Muscle layer of duodenum (tissue), 2 donors: ENCODE data around the gene CA5A.

Experiments
- H3K27ac ChIP-seq: one replicate; pipeline ENCODE4 v1.7.0; 2013; ENCODE audit warnings: mild to moderate bottlenecking, low read length
- H3K27me3 ChIP-seq: one replicate; pipeline ENCODE4 v1.7.0; 2013; ENCODE audit warnings: low read depth, mild to moderate bottlenecking, control low read depth, low read length
- H3K36me3 ChIP-seq, 2 donors: one replicate each; pipeline ENCODE4 v1.7.0; 2013; ENCODE audit warnings: low read length in 2 of 2, control low read depth in 1 of 2, mild to moderate bottlenecking in 1 of 2; ENCODE audit not compliant: insufficient read depth in 2 of 2, control insufficient read depth in 1 of 2
- H3K4me1 ChIP-seq, 2 donors: one replicate each; pipeline ENCODE4 v1.7.0; 2013; ENCODE audit warnings: low read length in 2 of 2, mild to moderate bottlenecking in 2 of 2, control low read depth in 1 of 2, moderate library complexity in 1 of 2; ENCODE audit not compliant: insufficient read depth in 2 of 2, control insufficient read depth in 1 of 2
- H3K4me3 ChIP-seq, 2 donors: one replicate each; pipeline ENCODE4 v1.7.0; 2013; ENCODE audit warnings: low read length in 2 of 2, low read depth in 1 of 2, mild to moderate bottlenecking in 1 of 2
- H3K9me3 ChIP-seq, 2 donors: one replicate each; pipeline ENCODE4 v1.7.0; 2013; ENCODE audit warnings: low read length in 2 of 2, control low read depth in 1 of 2, mild to moderate bottlenecking in 1 of 2; ENCODE audit not compliant: control insufficient read depth in 1 of 2
- donor health status: healthy.

The CA5A gene

DNA sequence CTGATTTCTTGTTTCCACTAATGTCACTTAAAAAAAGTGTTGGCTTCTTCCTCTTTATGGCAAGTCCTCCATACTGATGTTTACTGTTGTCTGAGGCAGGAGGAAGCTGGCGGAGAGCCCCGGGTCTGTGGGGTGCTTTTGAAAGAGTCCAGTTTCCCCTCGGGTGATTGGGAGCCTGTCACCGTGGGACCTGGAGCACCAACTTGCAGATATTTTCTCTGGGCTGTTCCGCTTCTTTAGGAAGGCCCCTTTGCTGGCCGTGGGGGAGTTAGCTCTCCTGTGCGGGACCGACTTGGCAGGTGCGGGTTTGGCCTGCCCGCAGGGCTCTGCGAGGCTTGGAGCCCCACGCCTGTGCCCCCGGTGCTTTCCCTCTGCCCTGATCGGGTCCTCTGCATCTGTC, 18.0 kb upstream of the CA5A start:
- H3K4me3 ChIP-seq, result no peak overlapping the region
- H3K4me1 ChIP-seq, result peaks cover 28 to 40% of the 10 kb centered on the region in 2 donors
- H3K27ac ChIP-seq, result peak overlapping the region; percentile 74

GRCh38 chr16:87953308-87954215, 17.2 kb upstream of the CA5A start:
- no peaks in the 10 kb centered on the region for H3K9me3 ChIP-seq
- H3K4me1 ChIP-seq, result peaks cover 28 to 40% of the 10 kb centered on the region in 2 donors
- H3K4me3 ChIP-seq, result peak overlapping the region in 1 of 2 donors; percentile 2
- no peaks in the 10 kb centered on the region for H3K27me3 ChIP-seq
- peak overlapping the region; percentile 74 for H3K27ac ChIP-seq
- peaks cover 3 to 4% of the 10 kb centered on the region in 2 donors for H3K36me3 ChIP-seq

More for the DNA sequence above, 18.0 kb upstream of the CA5A start:
- H3K27me3 ChIP-seq, result no peaks in the 10 kb centered on the region
- no peaks in the 10 kb centered on the region for H3K9me3 ChIP-seq
- H3K36me3 ChIP-seq, result peaks cover 3 to 4% of the 10 kb centered on the region in 2 donors

GRCh38 chr16:87952751-87953150, 16.4 kb upstream of the CA5A start:
- Histone ChIP-seq H3K4me1 (peaks cover 28 to 40% of the 10 kb centered on the region in 2 donors), H3K4me3 (peak overlapping the region; percentile 78 to 82)

GRCh38 chr16:87951552-87952538, 15.5 kb upstream of the CA5A start:
- Histone ChIP-seq H3K4me3 (peak overlapping the region; percentile 78 to 82), H3K27ac (peak overlapping the region; percentile 93), H3K27me3 (no peaks in the 10 kb centered on the region), H3K36me3 (peaks cover 3 to 4% of the 10 kb centered on the region in 2 donors), H3K9me3 (no peaks in the 10 kb centered on the region), H3K4me1 (peaks cover 28 to 37% of the 10 kb centered on the region in 2 donors)

More at GRCh38 chr16:87952751-87953150, 16.4 kb upstream of the CA5A start:
- Histone ChIP-seq H3K27ac (no peak overlapping the region), H3K27me3 (no peaks in the 10 kb centered on the region), H3K9me3 (no peaks in the 10 kb centered on the region), H3K36me3 (peaks cover 3 to 4% of the 10 kb centered on the region in 2 donors)

DNA sequence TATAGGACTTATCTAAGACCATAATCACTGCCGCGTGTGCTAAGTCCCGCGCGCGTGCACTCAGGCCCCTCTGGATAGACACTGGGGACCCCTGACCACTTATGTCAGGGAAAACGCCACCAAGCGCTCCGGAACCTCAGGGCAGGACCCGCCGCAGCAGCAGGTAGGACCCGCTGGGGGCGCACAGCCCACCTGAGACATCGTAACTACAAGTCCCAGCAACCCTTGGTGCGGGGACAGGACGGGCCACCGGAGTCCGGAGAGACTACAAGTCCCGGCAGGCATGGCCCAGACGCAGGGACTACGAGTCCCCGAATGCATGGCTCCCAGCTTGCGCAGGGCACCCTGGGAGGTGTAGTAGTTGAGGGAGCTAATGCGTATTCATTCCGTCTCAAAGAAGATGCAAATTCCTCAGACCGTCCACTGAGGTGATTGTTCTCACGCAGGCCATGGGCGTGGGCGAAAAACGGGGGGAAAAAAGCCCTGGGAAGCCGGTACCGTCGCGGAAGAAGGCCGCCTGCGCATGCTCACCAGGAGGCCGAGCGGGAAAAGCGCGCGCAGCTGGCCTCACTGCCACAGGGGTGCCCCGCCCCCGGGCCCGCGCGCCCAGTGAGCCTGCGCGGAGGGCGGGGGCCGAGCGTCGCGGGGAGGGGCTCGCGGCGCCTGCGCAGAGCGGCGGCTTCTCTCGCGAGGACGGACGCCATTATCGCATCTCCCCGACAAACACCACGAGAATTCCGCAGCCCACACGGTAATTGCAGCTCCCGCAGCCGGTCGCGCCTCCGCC, 14.6 kb upstream of the CA5A start, which contains the start of gene BANP:
Gene BANP (plus strand): TSS at position 670 of the 787 bp plus-strand sequence. CDS start 23,682 bp downstream, outside the sequence.
- H3K4me1 ChIP-seq, result peaks cover 27 to 33% of the 10 kb centered on the region in 2 donors

GRCh38 chr16:87949071-87949744, 12.9 kb upstream of the CA5A start:
- H3K27me3 ChIP-seq, result no peaks in the 10 kb centered on the region
- peaks cover 3 to 4% of the 10 kb centered on the region in 2 donors for H3K36me3 ChIP-seq
- H3K9me3 ChIP-seq, result no peaks in the 10 kb centered on the region
- peaks cover 14 to 15% of the 10 kb centered on the region in 2 donors for H3K4me1 ChIP-seq
- no peak overlapping the region for H3K27ac ChIP-seq
- H3K4me3 ChIP-seq, result no peak overlapping the region

More for the DNA sequence above, 14.6 kb upstream of the CA5A start, which contains the start of gene BANP:
- H3K9me3 ChIP-seq, result no peaks in the 10 kb centered on the region
- peak within 1 kb of the TSS; percentile 78 to 82 for H3K4me3 ChIP-seq
- peak within 1 kb of the TSS; percentile 93 for H3K27ac ChIP-seq
- H3K27me3 ChIP-seq, result no peaks in the 10 kb centered on the region
- H3K36me3 ChIP-seq, result peaks cover 3 to 4% of the 10 kb centered on the region in 2 donors

DNA sequence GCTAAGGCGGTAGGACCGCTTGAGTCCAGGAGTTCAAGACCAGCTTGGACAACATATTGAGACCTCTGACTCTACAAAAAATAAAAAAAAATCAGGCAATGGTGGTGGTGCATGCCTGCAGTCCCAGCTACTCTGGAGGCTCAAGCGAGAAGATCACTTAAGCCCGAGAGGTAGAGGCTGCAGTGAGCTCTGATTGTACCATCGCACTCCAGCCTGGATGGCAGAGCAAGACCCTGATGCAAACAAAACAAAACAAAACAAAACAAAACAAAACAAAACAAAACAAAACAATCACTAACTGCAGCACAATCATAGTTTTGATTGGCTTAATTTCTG, 12.4 kb upstream of the CA5A start:
- Histone ChIP-seq H3K4me3 (no peak overlapping the region), H3K27ac (peak overlapping the region; percentile 41), H3K27me3 (no peaks in the 10 kb centered on the region), H3K9me3 (no peaks in the 10 kb centered on the region), H3K4me1 (peaks cover 14% of the 10 kb centered on the region in 2 donors), H3K36me3 (peaks cover 2 to 3% of the 10 kb centered on the region in 2 donors)

DNA sequence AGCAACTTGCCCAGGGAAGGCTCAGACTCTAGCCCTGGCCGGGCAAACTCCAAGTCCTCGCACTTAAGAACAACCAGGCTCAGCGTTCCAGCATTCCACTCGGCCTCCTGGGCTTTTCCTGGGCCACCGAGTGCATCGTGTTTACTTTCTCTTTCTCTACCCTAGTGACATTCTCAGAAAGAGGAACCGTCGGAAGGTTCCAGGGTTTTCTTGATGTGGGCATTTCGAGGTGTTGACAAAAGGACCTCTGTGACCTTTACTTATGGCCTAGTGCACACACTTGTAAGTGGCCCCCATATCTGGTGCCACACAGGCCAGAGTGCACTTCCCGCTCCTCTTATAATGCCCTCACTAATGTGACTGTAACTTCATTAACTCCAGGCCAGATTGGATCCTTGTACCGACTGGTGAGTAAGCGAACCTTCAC, 11.8 kb upstream of the CA5A start:
- Histone ChIP-seq H3K4me3 (no peak overlapping the region), H3K36me3 (peaks cover 0 to 3% of the 10 kb centered on the region in 2 donors), H3K27ac (peak overlapping the region; percentile 41), H3K9me3 (no peaks in the 10 kb centered on the region), H3K4me1 (peaks cover 9 to 14% of the 10 kb centered on the region in 2 donors), H3K27me3 (no peaks in the 10 kb centered on the region)

GRCh38 chr16:87947356-87948118, 11.2 kb upstream of the CA5A start:
- Histone ChIP-seq H3K4me3 (no peak overlapping the region), H3K9me3 (no peaks in the 10 kb centered on the region), H3K4me1 (peaks cover 5 to 8% of the 10 kb centered on the region in 2 donors), H3K36me3 (peaks cover 0 to 3% of the 10 kb centered on the region in 2 donors), H3K27me3 (no peaks in the 10 kb centered on the region), H3K27ac (peak overlapping the region; percentile 41)
